Endothelial cell of umbilical vein (primary cell): Measurements from ENCODE around the gene USP25.

Source experiments
- FOS ChIP-seq: IDR thresholded peaks from 2 replicates; pipeline ENCODE4 v1.6.1; 2011; ENCODE audit warnings: mild to moderate bottlenecking, low read length, moderate library complexity, borderline replicate concordance; ENCODE audit not compliant: insufficient read depth
- POLR2A ChIP-seq: IDR thresholded peaks from 2 replicates; pipeline ENCODE4 v1.6.1; 2012; ENCODE audit warnings: low read depth, mild to moderate bottlenecking, control low read depth, low read length
- POLR2AphosphoS5 ChIP-seq: IDR thresholded peaks from 2 replicates; pipeline ENCODE4 v1.6.1; 2012; ENCODE audit warnings: low read depth, mild to moderate bottlenecking, control low read depth, low read length, moderate library complexity; ENCODE audit not compliant: insufficient read depth
- TF ChIP-seq, protein P1 (sequence below), 2 donors: IDR thresholded peaks; 1 replicate in 1 of 2; 2 replicates in 1 of 2; pipeline ENCODE4 v1.5.1; 2011; ENCODE audit warnings: low read length in 2 of 2, mild to moderate bottlenecking in 2 of 2, moderate library complexity in 2 of 2, control low read depth in 1 of 2, inconsistent platforms in 1 of 2, low read depth in 1 of 2; ENCODE audit not compliant: insufficient read depth in 1 of 2; ENCODE audit errors: extremely low read depth in 1 of 2

DNA sequence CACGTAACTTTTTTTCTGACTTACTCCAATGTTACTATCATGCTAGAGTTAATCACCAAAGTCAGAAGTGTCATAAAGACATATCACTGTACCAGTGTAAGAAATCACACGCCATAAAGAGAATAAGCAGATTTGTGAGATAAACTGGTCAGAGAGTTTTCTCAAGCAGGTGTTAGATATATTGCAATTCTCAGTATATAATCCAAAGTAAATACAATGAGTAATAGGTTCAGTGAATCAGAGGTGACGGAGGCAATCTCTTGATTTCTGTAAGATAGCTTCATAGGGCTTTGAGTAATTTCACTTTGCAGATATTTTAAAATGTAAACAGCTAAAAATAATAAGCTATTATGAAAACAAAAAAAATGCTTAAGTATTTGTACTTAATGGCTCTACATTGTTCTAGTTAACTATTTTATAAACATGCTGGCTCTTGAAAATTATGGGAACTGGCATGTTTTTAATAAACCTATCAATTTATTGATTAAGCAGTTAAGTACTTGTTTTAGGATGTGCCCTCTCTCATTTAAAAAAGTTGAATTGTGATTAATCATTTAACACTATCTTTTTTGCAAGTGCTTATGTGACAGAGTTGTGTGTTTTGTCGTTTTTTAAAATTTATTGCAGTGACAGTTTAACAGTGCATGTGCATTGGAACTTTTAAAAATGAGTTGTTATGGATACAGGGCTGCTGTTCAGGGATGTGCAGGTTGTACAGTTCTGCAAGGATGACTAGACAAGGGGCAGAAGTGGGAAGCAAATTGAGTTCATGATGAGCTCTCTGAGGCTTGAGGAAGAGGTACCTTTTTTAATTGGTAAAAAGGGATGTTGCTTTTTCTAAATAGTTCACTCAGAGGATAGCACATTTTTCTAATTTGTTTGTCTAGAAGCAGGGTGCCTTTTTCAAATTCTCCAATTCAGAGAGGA lies 119.1 kb downstream of the USP25 start:
- TF ChIP-seq POLR2AphosphoS5 (peak; percentile 44), FOS (peak; percentile 83), POLR2A (peak; percentile 48)
- TF ChIP-seq, protein P1, sequence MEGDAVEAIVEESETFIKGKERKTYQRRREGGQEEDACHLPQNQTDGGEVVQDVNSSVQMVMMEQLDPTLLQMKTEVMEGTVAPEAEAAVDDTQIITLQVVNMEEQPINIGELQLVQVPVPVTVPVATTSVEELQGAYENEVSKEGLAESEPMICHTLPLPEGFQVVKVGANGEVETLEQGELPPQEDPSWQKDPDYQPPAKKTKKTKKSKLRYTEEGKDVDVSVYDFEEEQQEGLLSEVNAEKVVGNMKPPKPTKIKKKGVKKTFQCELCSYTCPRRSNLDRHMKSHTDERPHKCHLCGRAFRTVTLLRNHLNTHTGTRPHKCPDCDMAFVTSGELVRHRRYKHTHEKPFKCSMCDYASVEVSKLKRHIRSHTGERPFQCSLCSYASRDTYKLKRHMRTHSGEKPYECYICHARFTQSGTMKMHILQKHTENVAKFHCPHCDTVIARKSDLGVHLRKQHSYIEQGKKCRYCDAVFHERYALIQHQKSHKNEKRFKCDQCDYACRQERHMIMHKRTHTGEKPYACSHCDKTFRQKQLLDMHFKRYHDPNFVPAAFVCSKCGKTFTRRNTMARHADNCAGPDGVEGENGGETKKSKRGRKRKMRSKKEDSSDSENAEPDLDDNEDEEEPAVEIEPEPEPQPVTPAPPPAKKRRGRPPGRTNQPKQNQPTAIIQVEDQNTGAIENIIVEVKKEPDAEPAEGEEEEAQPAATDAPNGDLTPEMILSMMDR (IDR thresholded peaks at IDR 0.05; ENCODE audit: extremely low read depth in 1 of 2, insufficient read depth in 1 of 2, low read depth in 1 of 2, low read length in 2 of 2) = no peak
